Heart left ventricle (tissue), 13 donors: ENCODE measurements around the gene CADPS2.

Source experiments
- POLR2A ChIP-seq, 2 donors: fragments of 450-650 bp; IDR thresholded peaks; one replicate each; pipeline ENCODE4 v1.6.1; 2017; ENCODE audit warnings: antibody characterized with exemption in 2 of 2, mild to moderate bottlenecking in 2 of 2, moderate library complexity in 2 of 2
- TF ChIP-seq, protein P1 (sequence below), 12 donors: fragments of 200-600 bp; sonication (generic) in 4 of 12; IDR thresholded peaks; one replicate each; pipeline versions ENCODE4 v1.5.0 to v1.8.0; 2018 to 2022; ENCODE audit warnings: antibody characterized with exemption in 12 of 12, mild to moderate bottlenecking in 5 of 12
- donor health status: ischemic (EF 13 %, LVEDD 7.1; RV severe dilation, severe dysfunction).
- donor health status: DM: no; HTN: yes; CAD: no.
- donor health status: DM: no; HTN: no; CAD: no.
- donor health status: ischemic (EF 25% LVEDD 6.9; RV normal size, moderate dysfunction).
- donor health status: ischemic (EF 25% LVEDD 5.7; RV mildly dilated, moderate dysfunction).
- donor health status: ischemic (EF 35%, LVEDD 5.7; RV mildly dilated, moderate dysfunction).
- donor health status: nonischemic (EF 11% LVEDD 7.7; RV severe dilation, severe dysfunction).
- donor health status: DM: yes; HTN: yes; CAD: no.
- donor health status: PGD.
- donor health status: ischemic (EF 29% LVEDD 5.4; RV normal size, mild dysfunction).
- donor health status: nonischemic (EF 23%, LVEDD 6.1; RV moderate dilation, normal function).

DNA sequence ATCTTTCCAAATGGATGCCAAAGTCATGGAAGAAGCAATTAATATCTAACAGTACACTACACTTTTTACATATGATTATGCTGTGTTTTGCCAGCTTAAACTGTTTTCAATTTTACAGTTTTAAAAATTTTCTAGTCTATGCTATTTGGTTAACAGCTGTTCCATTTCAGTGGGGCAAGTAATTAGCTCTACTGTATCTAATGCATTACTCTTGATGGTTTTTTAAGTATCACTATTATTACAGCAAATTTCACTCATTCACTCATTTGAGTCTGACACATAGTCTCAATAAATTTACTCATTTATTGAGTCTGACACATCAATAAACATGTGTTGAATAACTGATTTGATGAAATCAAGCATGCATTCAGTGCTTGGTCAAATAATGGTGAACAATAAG lies 343.1 kb downstream of the CADPS2 start:
- TF ChIP-seq POLR2A (IDR thresholded peaks at IDR 0.05), result no peak
- TF ChIP-seq, protein P1, sequence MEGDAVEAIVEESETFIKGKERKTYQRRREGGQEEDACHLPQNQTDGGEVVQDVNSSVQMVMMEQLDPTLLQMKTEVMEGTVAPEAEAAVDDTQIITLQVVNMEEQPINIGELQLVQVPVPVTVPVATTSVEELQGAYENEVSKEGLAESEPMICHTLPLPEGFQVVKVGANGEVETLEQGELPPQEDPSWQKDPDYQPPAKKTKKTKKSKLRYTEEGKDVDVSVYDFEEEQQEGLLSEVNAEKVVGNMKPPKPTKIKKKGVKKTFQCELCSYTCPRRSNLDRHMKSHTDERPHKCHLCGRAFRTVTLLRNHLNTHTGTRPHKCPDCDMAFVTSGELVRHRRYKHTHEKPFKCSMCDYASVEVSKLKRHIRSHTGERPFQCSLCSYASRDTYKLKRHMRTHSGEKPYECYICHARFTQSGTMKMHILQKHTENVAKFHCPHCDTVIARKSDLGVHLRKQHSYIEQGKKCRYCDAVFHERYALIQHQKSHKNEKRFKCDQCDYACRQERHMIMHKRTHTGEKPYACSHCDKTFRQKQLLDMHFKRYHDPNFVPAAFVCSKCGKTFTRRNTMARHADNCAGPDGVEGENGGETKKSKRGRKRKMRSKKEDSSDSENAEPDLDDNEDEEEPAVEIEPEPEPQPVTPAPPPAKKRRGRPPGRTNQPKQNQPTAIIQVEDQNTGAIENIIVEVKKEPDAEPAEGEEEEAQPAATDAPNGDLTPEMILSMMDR (IDR thresholded peaks at IDR 0.05), result no peak
